SJCRH30 (cell line): ENCODE results near the gene STX10. TPM values are rescaled to one million over a fixed set of nuclear protein-coding genes. Genes with fewer than 3 reads are reported as not detected.

Experiments used
- DNase-seq, 2 experiments: peaks; one replicate each; pipeline ENCODE4 v3.0.0-alpha.2; 2015 to 2020
- H3K27ac ChIP-seq: fragments of 250-450 bp; sonication (Bioruptor Pico); 2 replicates; pipeline ENCODE4 v1.5.1; 2020; ENCODE audit warnings: mild to moderate bottlenecking, moderate library complexity
- H3K27me3 ChIP-seq: fragments of 250-450 bp; sonication (Bioruptor Pico); 2 replicates; pipeline ENCODE4 v1.5.1; 2020; ENCODE audit warnings: mild to moderate bottlenecking, moderate library complexity
- H3K36me3 ChIP-seq: fragments of 250-450 bp; sonication (Bioruptor Pico); 2 replicates; pipeline ENCODE4 v1.5.1; 2020; ENCODE audit warnings: mild to moderate bottlenecking, moderate library complexity
- H3K4me1 ChIP-seq: fragments of 250-450 bp; sonication (Bioruptor Pico); 2 replicates; pipeline ENCODE4 v1.5.1; 2020; ENCODE audit warnings: mild to moderate bottlenecking, moderate library complexity
- H3K4me3 ChIP-seq: fragments of 250-450 bp; sonication (Bioruptor Pico); 2 replicates; pipeline ENCODE4 v1.5.1; 2020; ENCODE audit warnings: mild to moderate bottlenecking, moderate library complexity
- H3K9me3 ChIP-seq: fragments of 250-450 bp; sonication (Bioruptor Pico); replicated peaks from 2 replicates; pipeline ENCODE4 v1.5.1; 2020; ENCODE audit warnings: mild to moderate bottlenecking, moderate library complexity
- total RNA-seq: library from RNA; depleted of rRNA; stranded (reverse); fragments of >200 nt; shearing (Covaris generic); gene quantifications from 2 replicates; pipeline ENCODE4 v1.2.3, GENCODE V29; 2014; rRNA removed

Gene STX10
- total RNA-seq, 1 experiment from 2014 or later, result 58.5 TPM

GRCh38 chr19:13097463-13098258 is 52.5 kb downstream of the STX10 start:
- H3K4me3 ChIP-seq, result no peak overlapping the region

GRCh38 chr19:13097033-13097462 is 53.1 kb downstream of the STX10 start:
- H3K4me3 ChIP-seq, result no peak overlapping the region
- H3K4me1 ChIP-seq, result peaks cover 4% of the 10 kb centered on the region; the same call in 1 of the 2 replicates
- no peaks in the 10 kb centered on the region for H3K27me3 ChIP-seq
- no peaks in the 10 kb centered on the region for H3K9me3 ChIP-seq
- no peak overlapping the region for H3K27ac ChIP-seq
- no peak for DNase-seq
- H3K36me3 ChIP-seq, result peaks cover 3% of the 10 kb centered on the region; the same call in 1 of the 2 replicates

More at GRCh38 chr19:13097463-13098258, 52.5 kb downstream of the STX10 start:
- DNase-seq, result no peak
- Histone ChIP-seq H3K4me1 (peaks cover 4% of the 10 kb centered on the region; the same call in 1 of the 2 replicates), H3K27me3 (no peaks in the 10 kb centered on the region), H3K27ac (no peak overlapping the region), H3K9me3 (no peaks in the 10 kb centered on the region), H3K36me3 (peaks cover 3% of the 10 kb centered on the region; the same call in 1 of the 2 replicates)

GRCh38 chr19:13095934-13096927 is 53.9 kb downstream of the STX10 start:
- H3K4me1 ChIP-seq, result peaks cover 10% of the 10 kb centered on the region; the same call in 1 of the 2 replicates
- no peak overlapping the region for H3K27ac ChIP-seq
- no peaks in the 10 kb centered on the region for H3K9me3 ChIP-seq
- H3K36me3 ChIP-seq, result peaks cover 3% of the 10 kb centered on the region; the same call in 1 of the 2 replicates
- no peak overlapping the region for H3K4me3 ChIP-seq
- DNase-seq, result no peak
- no peaks in the 10 kb centered on the region for H3K27me3 ChIP-seq

GRCh38 chr19:13095393-13095784 is 54.8 kb downstream of the STX10 start:
- Histone ChIP-seq H3K27me3 (no peaks in the 10 kb centered on the region), H3K4me3 (no peak overlapping the region), H3K36me3 (peaks cover 3% of the 10 kb centered on the region; the same call in 1 of the 2 replicates), H3K27ac (no peak overlapping the region), H3K9me3 (no peaks in the 10 kb centered on the region), H3K4me1 (peaks cover 14% of the 10 kb centered on the region)
- no peak for DNase-seq

- no peak overlapping the region for H3K27ac ChIP-seq
- H3K4me1 ChIP-seq, result peaks cover 14% of the 10 kb centered on the region
Observed at GRCh38 chr19:13094771-13095392, 55.3 kb downstream of the STX10 start.

GRCh38 chr19:13094106-13094504 is 56.1 kb downstream of the STX10 start:
- DNase-seq, result no peak
- no peak overlapping the region for H3K27ac ChIP-seq
- no peak overlapping the region for H3K4me3 ChIP-seq
- H3K27me3 ChIP-seq, result no peaks in the 10 kb centered on the region
- H3K9me3 ChIP-seq, result no peaks in the 10 kb centered on the region
- peaks cover 14% of the 10 kb centered on the region for H3K4me1 ChIP-seq
- peaks cover 3% of the 10 kb centered on the region; the same call in 1 of the 2 replicates for H3K36me3 ChIP-seq

More at GRCh38 chr19:13094771-13095392, 55.3 kb downstream of the STX10 start:
- Histone ChIP-seq H3K36me3 (peaks cover 3% of the 10 kb centered on the region; the same call in 1 of the 2 replicates), H3K4me3 (no peak overlapping the region), H3K9me3 (no peaks in the 10 kb centered on the region), H3K27me3 (no peaks in the 10 kb centered on the region)
- no peak for DNase-seq

Other genes starting within 250 kb of the STX10 start
- gene SYCE2, start 231.1 kb downstream of the STX10 start, total RNA-seq, result 0.24 TPM in 1 of 2 replicates, not detected in the other
- gene FARSA, start 216.7 kb downstream of the STX10 start, total RNA-seq, result 65.8 and 77.3 TPM in 2 replicates
- 940 and 960 TPM in 2 replicates for gene CALR, start 211.8 kb downstream of the STX10 start, total RNA-seq
- gene RAD23A, start 204.5 kb downstream of the STX10 start, total RNA-seq, result 129 and 131 TPM in 2 replicates
- gene GADD45GIP1, start 193.2 kb downstream of the STX10 start, total RNA-seq, result 59.9 and 71.5 TPM in 2 replicates
- not detected in 2 replicates for gene DAND5, start 180.8 kb downstream of the STX10 start, total RNA-seq
- gene NFIX, start 154.9 kb downstream of the STX10 start, total RNA-seq, result 20.2 and 22.4 TPM in 2 replicates
- gene LYL1, start 47.5 kb downstream of the STX10 start, total RNA-seq, result 0.08 TPM in 1 of 2 replicates, not detected in the other
- gene TRMT1, start 33.6 kb downstream of the STX10 start, total RNA-seq, result 54.1 and 59.0 TPM in 2 replicates
- 103 and 105 TPM in 2 replicates for gene NACC1, start 32.1 kb downstream of the STX10 start, total RNA-seq
- 30.2 and 31.7 TPM in 2 replicates for gene IER2, start within 50 bp of the STX10 start, total RNA-seq